PFSK-1 (cell line): Measurements from ENCODE around the gene ACER3.

Experiments
- POLR2AphosphoS5 ChIP-seq: IDR thresholded peaks from 2 replicates; pipeline ENCODE4 v1.6.1; 2012; ENCODE audit warnings: low read depth, mild to moderate bottlenecking, control low read depth, low read length, moderate library complexity
- REST ChIP-seq, 2 experiments: IDR thresholded peaks; 2 replicates each; pipeline versions ENCODE4 v1.6.1 to v1.8.0; 2011 to 2012; ENCODE audit warnings: low read depth in 2 of 2, low read length in 2 of 2, control low read depth in 1 of 2, inconsistent platforms in 1 of 2, mild to moderate bottlenecking in 1 of 2, moderate library complexity in 1 of 2; ENCODE audit not compliant: insufficient read depth in 1 of 2
- SIN3A ChIP-seq: IDR thresholded peaks from 2 replicates; pipeline ENCODE4 v1.6.1; 2012; ENCODE audit warnings: mild to moderate bottlenecking, low read length, moderate library complexity, borderline replicate concordance; ENCODE audit not compliant: insufficient read depth
- TAF1 ChIP-seq: IDR thresholded peaks from 2 replicates; pipeline ENCODE4 v1.6.1; 2012; ENCODE audit warnings: low read length, control low read depth, borderline replicate concordance; ENCODE audit not compliant: insufficient read depth

- TF ChIP-seq SIN3A, result no peak
- TF ChIP-seq POLR2AphosphoS5, result no peak
- TF ChIP-seq TAF1, result no peak
- TF ChIP-seq REST (IDR thresholded peaks at IDR 0.05; ENCODE audit: insufficient read depth in 1 of 2, low read depth in 2 of 2, low read length in 2 of 2), result no peak
Measured at GRCh38 chr11:76919887-76920746, 59.4 kb downstream of the ACER3 start.
